HL-60 (cell line): ENCODE data around the gene TET3.

Source experiments
- GABPA ChIP-seq: IDR thresholded peaks from 2 replicates; pipeline ENCODE4 v1.6.1; 2012; ENCODE audit warnings: low read depth
- POLR2AphosphoS5 ChIP-seq: IDR thresholded peaks from 2 replicates; pipeline ENCODE4 v1.6.1; 2012; ENCODE audit warnings: low read depth
- SPI1 ChIP-seq: IDR thresholded peaks from 2 replicates; pipeline ENCODE4 v1.6.1; 2012; ENCODE audit warnings: low read depth, mild to moderate bottlenecking, borderline replicate concordance
- TF ChIP-seq, protein P1 (sequence below): IDR thresholded peaks from one replicate; pipeline ENCODE4 v1.5.1; 2011; ENCODE audit warnings: low read length, control low read depth, inconsistent platforms; ENCODE audit not compliant: insufficient read depth
- TF ChIP-seq, protein P2 (sequence below): IDR thresholded peaks from 2 replicates; pipeline ENCODE4 v1.6.1; 2012; ENCODE audit warnings: low read depth; ENCODE audit not compliant: insufficient replicate concordance

DNA sequence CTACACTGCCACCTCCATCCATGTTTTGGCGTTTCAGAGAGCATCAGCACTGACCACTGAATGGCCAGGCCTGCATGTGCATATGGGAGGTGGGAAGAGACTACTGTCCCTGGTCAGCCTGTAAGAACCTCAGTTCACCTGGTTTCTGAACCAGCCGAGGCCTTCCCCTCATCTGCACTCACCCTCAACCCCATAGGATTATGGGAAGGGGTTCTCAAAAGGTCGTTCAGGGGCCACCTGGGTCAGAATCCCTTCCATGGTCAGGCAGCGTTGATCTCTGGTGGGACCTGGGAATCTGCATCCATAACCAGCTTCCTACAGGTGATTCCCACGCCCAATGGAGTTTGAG is 36.7 kb downstream of the TET3 start:
- TF ChIP-seq, protein P1, sequence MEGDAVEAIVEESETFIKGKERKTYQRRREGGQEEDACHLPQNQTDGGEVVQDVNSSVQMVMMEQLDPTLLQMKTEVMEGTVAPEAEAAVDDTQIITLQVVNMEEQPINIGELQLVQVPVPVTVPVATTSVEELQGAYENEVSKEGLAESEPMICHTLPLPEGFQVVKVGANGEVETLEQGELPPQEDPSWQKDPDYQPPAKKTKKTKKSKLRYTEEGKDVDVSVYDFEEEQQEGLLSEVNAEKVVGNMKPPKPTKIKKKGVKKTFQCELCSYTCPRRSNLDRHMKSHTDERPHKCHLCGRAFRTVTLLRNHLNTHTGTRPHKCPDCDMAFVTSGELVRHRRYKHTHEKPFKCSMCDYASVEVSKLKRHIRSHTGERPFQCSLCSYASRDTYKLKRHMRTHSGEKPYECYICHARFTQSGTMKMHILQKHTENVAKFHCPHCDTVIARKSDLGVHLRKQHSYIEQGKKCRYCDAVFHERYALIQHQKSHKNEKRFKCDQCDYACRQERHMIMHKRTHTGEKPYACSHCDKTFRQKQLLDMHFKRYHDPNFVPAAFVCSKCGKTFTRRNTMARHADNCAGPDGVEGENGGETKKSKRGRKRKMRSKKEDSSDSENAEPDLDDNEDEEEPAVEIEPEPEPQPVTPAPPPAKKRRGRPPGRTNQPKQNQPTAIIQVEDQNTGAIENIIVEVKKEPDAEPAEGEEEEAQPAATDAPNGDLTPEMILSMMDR, result no peak
- TF ChIP-seq SPI1 (no peak), POLR2AphosphoS5 (no peak), GABPA (no peak)
- TF ChIP-seq, protein P2, sequence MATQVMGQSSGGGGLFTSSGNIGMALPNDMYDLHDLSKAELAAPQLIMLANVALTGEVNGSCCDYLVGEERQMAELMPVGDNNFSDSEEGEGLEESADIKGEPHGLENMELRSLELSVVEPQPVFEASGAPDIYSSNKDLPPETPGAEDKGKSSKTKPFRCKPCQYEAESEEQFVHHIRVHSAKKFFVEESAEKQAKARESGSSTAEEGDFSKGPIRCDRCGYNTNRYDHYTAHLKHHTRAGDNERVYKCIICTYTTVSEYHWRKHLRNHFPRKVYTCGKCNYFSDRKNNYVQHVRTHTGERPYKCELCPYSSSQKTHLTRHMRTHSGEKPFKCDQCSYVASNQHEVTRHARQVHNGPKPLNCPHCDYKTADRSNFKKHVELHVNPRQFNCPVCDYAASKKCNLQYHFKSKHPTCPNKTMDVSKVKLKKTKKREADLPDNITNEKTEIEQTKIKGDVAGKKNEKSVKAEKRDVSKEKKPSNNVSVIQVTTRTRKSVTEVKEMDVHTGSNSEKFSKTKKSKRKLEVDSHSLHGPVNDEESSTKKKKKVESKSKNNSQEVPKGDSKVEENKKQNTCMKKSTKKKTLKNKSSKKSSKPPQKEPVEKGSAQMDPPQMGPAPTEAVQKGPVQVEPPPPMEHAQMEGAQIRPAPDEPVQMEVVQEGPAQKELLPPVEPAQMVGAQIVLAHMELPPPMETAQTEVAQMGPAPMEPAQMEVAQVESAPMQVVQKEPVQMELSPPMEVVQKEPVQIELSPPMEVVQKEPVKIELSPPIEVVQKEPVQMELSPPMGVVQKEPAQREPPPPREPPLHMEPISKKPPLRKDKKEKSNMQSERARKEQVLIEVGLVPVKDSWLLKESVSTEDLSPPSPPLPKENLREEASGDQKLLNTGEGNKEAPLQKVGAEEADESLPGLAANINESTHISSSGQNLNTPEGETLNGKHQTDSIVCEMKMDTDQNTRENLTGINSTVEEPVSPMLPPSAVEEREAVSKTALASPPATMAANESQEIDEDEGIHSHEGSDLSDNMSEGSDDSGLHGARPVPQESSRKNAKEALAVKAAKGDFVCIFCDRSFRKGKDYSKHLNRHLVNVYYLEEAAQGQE, result no peak
